Testis (tissue), 2 donors: ENCODE data around the gene CDH13.

Experiments
- CTCF ChIP-seq, 3 experiments: fragments of 450-650 bp in 2 of 3; fragments of 200-600 bp in 1 of 3; sonication (generic) in 1 of 3; IDR thresholded peaks; one replicate each; pipeline ENCODE4 v1.5.1; 2016 to 2019; ENCODE audit warnings: antibody characterized with exemption in 3 of 3, mild to moderate bottlenecking in 2 of 3, moderate library complexity in 1 of 3
- POLR2A ChIP-seq: fragments of 450-650 bp; IDR thresholded peaks from one replicate; pipeline ENCODE4 v1.6.1; 2017; ENCODE audit warnings: antibody characterized with exemption, mild to moderate bottlenecking, moderate library complexity

DNA sequence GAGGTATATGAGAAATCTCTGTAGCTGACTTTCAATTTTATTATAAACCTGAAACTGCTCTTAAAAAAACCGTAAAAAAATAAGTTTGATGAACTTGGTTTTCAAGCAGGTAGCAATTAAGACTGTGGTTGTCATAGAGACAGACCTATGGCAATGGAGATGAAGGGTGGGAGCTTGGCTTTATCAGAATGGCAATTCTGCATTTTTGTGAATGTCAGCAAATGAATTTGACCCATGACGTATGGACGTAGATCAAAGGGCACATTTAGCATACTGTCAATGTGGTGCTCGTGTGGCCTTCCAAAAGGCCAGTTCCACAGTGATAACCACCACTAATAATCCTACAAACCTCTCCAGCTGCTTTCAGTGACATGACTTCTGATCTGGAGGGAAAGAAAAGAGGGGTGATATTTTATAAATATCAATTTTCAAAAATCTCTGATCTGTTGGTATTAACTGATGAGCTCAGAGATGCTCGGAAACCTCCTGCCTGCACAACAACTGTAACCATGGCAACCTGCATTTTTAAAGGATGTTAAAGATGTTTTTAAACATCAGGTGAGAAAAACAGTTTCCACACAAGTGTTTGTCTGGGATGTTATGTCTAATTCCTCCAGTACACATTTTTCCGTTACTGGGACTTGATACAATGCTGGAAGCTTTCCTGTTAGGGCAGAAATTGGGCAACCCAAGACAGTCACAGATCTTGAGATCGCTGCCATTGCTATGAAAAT, 533.7 kb downstream of the CDH13 start:
- TF ChIP-seq POLR2A (no peak), CTCF (IDR thresholded peaks at IDR 0.05) (no peak)
